Uterus (tissue), 4 donors: ENCODE data around the gene PTGES2. TPM values are rescaled to one million over a fixed set of nuclear protein-coding genes. Genes with fewer than 3 reads are reported as not detected.
"Not testable (repeated sequence)": the region's sequence is repeated elsewhere in the genome, so short reads cannot be mapped to it uniquely, and the experiment has no call there.

Source experiments
- DNase-seq, 2 donors: peaks; one replicate each; pipeline ENCODE4 v3.0.0-alpha.2; 2019 to 2020
- H3K27ac ChIP-seq, 2 donors: fragments of 200-600 bp; sonication (generic); 1 replicate in 1 of 2; 2 replicates in 1 of 2; pipeline ENCODE4 v1.5.1; 2016 to 2018
- H3K27me3 ChIP-seq, 2 donors: fragments of 200-600 bp; sonication (generic); one replicate each; pipeline ENCODE4 v1.5.1; 2018 to 2019; ENCODE audit warnings: control low read depth in 1 of 2
- H3K36me3 ChIP-seq, 2 donors: fragments of 200-600 bp; sonication (generic); one replicate each; pipeline ENCODE4 v1.5.1; 2019; ENCODE audit warnings: control low read depth in 1 of 2
- H3K4me1 ChIP-seq, 2 donors: fragments of 200-600 bp; sonication (generic); one replicate each; pipeline ENCODE4 v1.5.1; 2018 to 2019; ENCODE audit warnings: control low read depth in 1 of 2
- H3K4me3 ChIP-seq, 2 donors: fragments of 200-600 bp; sonication (generic); 1 replicate in 1 of 2; 2 replicates in 1 of 2; pipeline ENCODE4 v1.5.1; 2018 to 2019; ENCODE audit warnings: mild to moderate bottlenecking in 1 of 2
- H3K9me3 ChIP-seq, 2 donors: fragments of 200-600 bp; sonication (generic); one replicate each; pipeline ENCODE4 v1.5.1; 2019; ENCODE audit warnings: control low read depth in 1 of 2
- CTCF ChIP-seq, 4 experiments: fragments of 200-600 bp in 2 of 4; fragments of 450-650 bp in 2 of 4; sonication (generic) in 2 of 4; IDR thresholded peaks; one replicate each; pipeline ENCODE4 v1.5.1; 2016 to 2019; ENCODE audit warnings: antibody characterized with exemption in 4 of 4, mild to moderate bottlenecking in 2 of 4, moderate library complexity in 1 of 4
- POLR2A ChIP-seq, 2 donors: fragments of 450-650 bp; IDR thresholded peaks; one replicate each; pipeline ENCODE4 v1.6.1; 2016; ENCODE audit warnings: antibody characterized with exemption in 2 of 2, mild to moderate bottlenecking in 1 of 2, moderate library complexity in 1 of 2
- intact Hi-C: fragments of 100-400 bp; cut with DNase I; formaldehyde crosslinking; loops from one replicate; pipeline ENCODE4 v1.15.1; 2023; ENCODE audit warnings: low total_unique reads
- total RNA-seq, 4 donors: library from RNA; depleted of rRNA in 3 of 4; stranded (reverse); fragments of >200 nt in 3 of 4; gene quantifications; one replicate each; pipeline versions ENCODE4 v1.1.0 to v1.2.4, GENCODE V29; 2014 to 2023
- donor health status: DM: yes; HTN: yes; CAD: no.

PTGES2 gene
- total RNA-seq, 4 donors from 2014 or later, result 21.5 to 173 (median 64.2) TPM

- Histone ChIP-seq H3K27ac (no peak overlapping the region), H3K27me3 (no peaks in the 10 kb centered on the region), H3K9me3 (no peaks in the 10 kb centered on the region), H3K4me3 (no peak overlapping the region), H3K4me1 (no peaks in the 10 kb centered on the region), H3K36me3 (no peaks in the 10 kb centered on the region)
- intact Hi-C loops, result no loop called here
- no peak for DNase-seq
- TF ChIP-seq POLR2A (IDR thresholded peaks at IDR 0.05) (no peak), CTCF (IDR thresholded peaks at IDR 0.05) (no peak)
Observed at GRCh38 chr9:128142061-128142460, 14.5 kb upstream of the PTGES2 start.

GRCh38 chr9:128141604-128142003 is 14.1 kb upstream of the PTGES2 start:
- no peaks in the 10 kb centered on the region for H3K27me3 ChIP-seq

GRCh38 chr9:128139621-128140020 is 12.1 kb upstream of the PTGES2 start:
- Histone ChIP-seq H3K27me3 (no peaks in the 10 kb centered on the region), H3K9me3 (no peaks in the 10 kb centered on the region), H3K4me3 (no peak overlapping the region), H3K4me1 (no peaks in the 10 kb centered on the region), H3K27ac (no peak overlapping the region), H3K36me3 (no peaks in the 10 kb centered on the region)
- intact Hi-C loops, result no loop called here
- DNase-seq, result no peak
- no peak for TF ChIP-seq POLR2A (IDR thresholded peaks at IDR 0.05)
- TF ChIP-seq CTCF (IDR thresholded peaks at IDR 0.05), result no peak

More at GRCh38 chr9:128141604-128142003, 14.1 kb upstream of the PTGES2 start:
- intact Hi-C loops, result no loop called here
- no peaks in the 10 kb centered on the region for H3K9me3 ChIP-seq
- TF ChIP-seq CTCF (IDR thresholded peaks at IDR 0.05) (no peak), POLR2A (IDR thresholded peaks at IDR 0.05) (no peak)
- H3K4me1 ChIP-seq, result no peaks in the 10 kb centered on the region
- no peak for DNase-seq
- no peak overlapping the region for H3K27ac ChIP-seq
- no peaks in the 10 kb centered on the region for H3K36me3 ChIP-seq
- H3K4me3 ChIP-seq, result no peak overlapping the region

- Histone ChIP-seq H3K4me1 (no peaks in the 10 kb centered on the region), H3K9me3 (no peaks in the 10 kb centered on the region), H3K36me3 (no peaks in the 10 kb centered on the region), H3K27ac (no peak overlapping the region), H3K4me3 (no peak overlapping the region), H3K27me3 (no peaks in the 10 kb centered on the region)
- no peak for DNase-seq
- intact Hi-C loops, result no loop called here
- no peak for TF ChIP-seq CTCF (IDR thresholded peaks at IDR 0.05)
Observed at GRCh38 chr9:128138001-128138400, 10.5 kb upstream of the PTGES2 start.

- no peak overlapping the region for H3K4me3 ChIP-seq
- H3K27me3 ChIP-seq, result no peaks in the 10 kb centered on the region
- TF ChIP-seq CTCF (IDR thresholded peaks at IDR 0.05) (no peak), POLR2A (IDR thresholded peaks at IDR 0.05) (no peak)
- intact Hi-C loops, result no loop called here
- no peak for DNase-seq
- no peaks in the 10 kb centered on the region for H3K36me3 ChIP-seq
- no peak overlapping the region for H3K27ac ChIP-seq
- H3K9me3 ChIP-seq, result no peaks in the 10 kb centered on the region
- no peaks in the 10 kb centered on the region for H3K4me1 ChIP-seq
Observed at GRCh38 chr9:128136816-128137793, 9.6 kb upstream of the PTGES2 start.

GRCh38 chr9:128135561-128135960 is 8.0 kb upstream of the PTGES2 start:
- H3K9me3 ChIP-seq, H3K4me3 ChIP-seq, H3K4me1 ChIP-seq, H3K27ac ChIP-seq, intact Hi-C loops, H3K27me3 ChIP-seq, H3K36me3 ChIP-seq, DNase-seq: not testable (repeated sequence)

GRCh38 chr9:128132139-128132538 is 4.6 kb upstream of the PTGES2 start:
- H3K4me3 ChIP-seq, H3K36me3 ChIP-seq, H3K4me1 ChIP-seq, DNase-seq, H3K27me3 ChIP-seq, H3K9me3 ChIP-seq, H3K27ac ChIP-seq, intact Hi-C loops: not testable (repeated sequence)

- H3K4me3 ChIP-seq, intact Hi-C loops, H3K36me3 ChIP-seq, H3K4me1 ChIP-seq, DNase-seq, H3K27me3 ChIP-seq, H3K27ac ChIP-seq, H3K9me3 ChIP-seq: not testable (repeated sequence)
Observed at GRCh38 chr9:128131346-128131745, 3.8 kb upstream of the PTGES2 start.
